HG02678 (cell line): ENCODE results near the gene ATG4B.
"Not testable (repeated sequence)": the region's sequence is repeated elsewhere in the genome, so short reads cannot be mapped to it uniquely, and the experiment has no call there.

Experiments
- ATAC-seq: cut with Tn5 transposase; IDR thresholded peaks from one replicate; pipeline ENCODE4 v1.9.1; 2021; ENCODE audit warnings: mild to moderate bottlenecking, moderate library complexity; ENCODE audit not compliant: unreplicated experiment

Gene ATG4B

GRCh38 chr2:241660593-241661213 is 23.2 kb downstream of the ATG4B start:
- no peak for ATAC-seq

GRCh38 chr2:241662731-241663130 is 25.2 kb downstream of the ATG4B start:
- ATAC-seq, result not testable (repeated sequence)

- no peak for ATAC-seq
Measured at GRCh38 chr2:241665731-241666440, 28.4 kb downstream of the ATG4B start.

GRCh38 chr2:241666627-241667400 is 29.3 kb downstream of the ATG4B start:
- no peak for ATAC-seq

GRCh38 chr2:241668354-241668753 is 30.9 kb downstream of the ATG4B start:
- no peak for ATAC-seq

- ATAC-seq, result no peak
Measured at GRCh38 chr2:241668839-241669238, 31.3 kb downstream of the ATG4B start.

GRCh38 chr2:241670333-241671110 is 33.0 kb downstream of the ATG4B start:
- ATAC-seq, result no peak

- ATAC-seq, result no peak
Measured at GRCh38 chr2:241671457-241672240, 34.2 kb downstream of the ATG4B start.

- ATAC-seq, result no peak
Measured at GRCh38 chr2:241672243-241673188, 35.0 kb downstream of the ATG4B start.

- no peak for ATAC-seq
Measured at GRCh38 chr2:241673189-241673663, 35.7 kb downstream of the ATG4B start.

- ATAC-seq, result no peak
Measured at GRCh38 chr2:241673797-241674725, 36.6 kb downstream of the ATG4B start.

- ATAC-seq, result no peak
Measured at GRCh38 chr2:241675885-241676284, 38.4 kb downstream of the ATG4B start.

GRCh38 chr2:241676665-241677064 is 39.2 kb downstream of the ATG4B start:
- ATAC-seq, result no peak

- ATAC-seq, result no peak
Measured at GRCh38 chr2:241677392-241677791, 39.9 kb downstream of the ATG4B start.

- ATAC-seq, result no peak
Measured at GRCh38 chr2:241678307-241678706, 40.8 kb downstream of the ATG4B start.

GRCh38 chr2:241678784-241679540 is 41.5 kb downstream of the ATG4B start:
- no peak for ATAC-seq

GRCh38 chr2:241680044-241680443 is 42.6 kb downstream of the ATG4B start:
- no peak for ATAC-seq
